HepG2 (cell line): ENCODE data around the gene PLIN5. TPM values are rescaled to one million over a fixed set of nuclear protein-coding genes. Genes with fewer than 3 reads are reported as not detected.

Source experiments
- ATF7 ChIP-seq, 2 experiments: fragments of 450-650 bp in 1 of 2; sonication (generic) in 1 of 2; formaldehyde crosslinking in 1 of 2; IDR thresholded peaks; 2 replicates each; pipeline versions ENCODE4 v1.4.0 to v1.6.1; 2016 to 2020; ENCODE audit warnings: antibody characterized with exemption in 1 of 2, mild to moderate bottlenecking in 1 of 2, missing genetic modification reagents in 1 of 2
- JUND ChIP-seq: sonication (generic); formaldehyde crosslinking; IDR thresholded peaks from 2 replicates; pipeline ENCODE4 v1.8.0; 2022; ENCODE audit warnings: mild to moderate bottlenecking, missing genetic modification reagents
- KLF13 ChIP-seq: sonication (generic); formaldehyde crosslinking; IDR thresholded peaks from 2 replicates; pipeline ENCODE4 v1.4.0; 2020; ENCODE audit warnings: mild to moderate bottlenecking, missing genetic modification reagents
- LCORL ChIP-seq, 2 experiments: fragments of 450-650 bp in 1 of 2; sonication (generic) in 1 of 2; formaldehyde crosslinking in 1 of 2; IDR thresholded peaks; 2 replicates each; pipeline versions ENCODE4 v1.5.0 to v1.6.1; 2017 to 2020; ENCODE audit warnings: antibody characterized with exemption in 1 of 2, missing genetic modification reagents in 1 of 2
- MAZ ChIP-seq, 2 experiments: sonication (generic) in 1 of 2; formaldehyde crosslinking in 1 of 2; IDR thresholded peaks; 2 replicates each; pipeline versions ENCODE4 v1.5.0 to v1.6.1; 2012 to 2020; ENCODE audit warnings: low read depth in 2 of 2, mild to moderate bottlenecking in 2 of 2, borderline replicate concordance in 1 of 2, improper control_type of control experiment in 1 of 2, low read length in 1 of 2, missing genetic modification reagents in 1 of 2, moderate library complexity in 1 of 2
- NAIF1 ChIP-seq: sonication (generic); formaldehyde crosslinking; IDR thresholded peaks from 2 replicates; pipeline ENCODE4 v1.5.0; 2020; ENCODE audit warnings: mild to moderate bottlenecking, missing genetic modification reagents, borderline replicate concordance
- NFYC ChIP-seq: IDR thresholded peaks from 2 replicates; pipeline ENCODE4 v1.6.1; 2016; ENCODE audit warnings: missing genetic modification reagents, missing compliant biosample characterization
- POLR2AphosphoS5 ChIP-seq: IDR thresholded peaks from 2 replicates; pipeline ENCODE4 v1.6.1; 2012; ENCODE audit warnings: low read depth, low read length
- SIX1 ChIP-seq: sonication (generic); formaldehyde crosslinking; IDR thresholded peaks from 2 replicates; pipeline ENCODE4 v1.4.0; 2020; ENCODE audit warnings: missing genetic modification reagents, borderline replicate concordance
- SMARCC2 ChIP-seq: fragments of 450-650 bp; IDR thresholded peaks from 2 replicates; pipeline ENCODE4 v1.6.1; 2017; ENCODE audit warnings: antibody characterized with exemption, mild to moderate bottlenecking
- SOX5 ChIP-seq: IDR thresholded peaks from 2 replicates; pipeline ENCODE4 v1.6.1; 2016; ENCODE audit warnings: borderline replicate concordance
- TAF15 ChIP-seq: fragments of 200-400 bp; formaldehyde crosslinking; IDR thresholded peaks from one replicate; pipeline ENCODE4 v1.6.1; 2018; ENCODE audit warnings: mild to moderate bottlenecking, low read depth, low read length; ENCODE audit not compliant: poor library complexity, severe bottlenecking
- ZNF292 ChIP-seq: sonication (generic); formaldehyde crosslinking; IDR thresholded peaks from 2 replicates; pipeline ENCODE4 v1.8.1; 2022; ENCODE audit warnings: mild to moderate bottlenecking, low read depth, missing genetic modification reagents, borderline replicate concordance
- ZNF501 ChIP-seq: sonication (generic); formaldehyde crosslinking; IDR thresholded peaks from 2 replicates; pipeline ENCODE4 v1.5.1; 2020; ENCODE audit warnings: mild to moderate bottlenecking, moderate library complexity, missing genetic modification reagents
- ZNF510 ChIP-seq: sonication (generic); formaldehyde crosslinking; IDR thresholded peaks from 2 replicates; pipeline ENCODE4 v1.4.0; 2020; ENCODE audit warnings: low read depth, mild to moderate bottlenecking, missing genetic modification reagents
- ZNF552 ChIP-seq: sonication (generic); formaldehyde crosslinking; IDR thresholded peaks from 2 replicates; pipeline ENCODE4 v1.9.0; 2022; ENCODE audit warnings: missing genetic modification reagents, mild to moderate bottlenecking, borderline replicate concordance
- ZNF7 ChIP-seq: IDR thresholded peaks from 2 replicates; pipeline ENCODE4 v1.6.1; 2016; ENCODE audit warnings: missing biosample characterization, missing genetic modification reagents
- ZNF703 ChIP-seq: sonication (generic); formaldehyde crosslinking; IDR thresholded peaks from 2 replicates; pipeline ENCODE4 v1.5.1; 2020; ENCODE audit warnings: missing genetic modification reagents, mild to moderate bottlenecking, moderate library complexity, borderline replicate concordance
- ZNF782 ChIP-seq: sonication (generic); formaldehyde crosslinking; IDR thresholded peaks from 2 replicates; pipeline ENCODE4 v1.4.0; 2020; ENCODE audit warnings: missing genetic modification reagents, mild to moderate bottlenecking, borderline replicate concordance
- ZNF83 ChIP-seq: sonication (generic); formaldehyde crosslinking; IDR thresholded peaks from 2 replicates; pipeline ENCODE4 v1.4.0; 2020; ENCODE audit warnings: missing genetic modification reagents, mild to moderate bottlenecking, borderline replicate concordance
- ZSCAN25 ChIP-seq: sonication (generic); formaldehyde crosslinking; IDR thresholded peaks from 2 replicates; pipeline ENCODE4 v1.8.0; 2022; ENCODE audit warnings: mild to moderate bottlenecking, missing genetic modification reagents
- polyA plus RNA-seq, 8 experiments: library from polyadenylated mRNA; depleted of rRNA in 3 of 8; stranded (reverse) in 7 of 8; unstranded in 1 of 8; fragments of >200 nt; fragmentation: Illumina TruSeq in 4 of 8; extraction: Trizol in 4 of 8; gene quantifications; 2 replicates each; pipeline versions ENCODE4 v1.2.1 to v1.2.3, GENCODE V29; 2011 to 2016; ENCODE audit warnings: low read depth in 4 of 8, missing spikeins in 1 of 8, mixed read lengths in 1 of 8; ENCODE audit not compliant: insufficient read depth in 1 of 8
- total RNA-seq, 5 experiments: library from RNA; depleted of rRNA; stranded (reverse); fragments of >200 nt; fragmentation: Illumina TruSeq; extraction: Trizol; gene quantifications; 2 replicates each; pipeline ENCODE4 v1.2.3, GENCODE V29; 2016; ENCODE audit warnings: low read depth in 1 of 5
- TF ChIP-seq, protein P1 (sequence below): sonication (generic); formaldehyde crosslinking; IDR thresholded peaks from 2 replicates; pipeline ENCODE4 v1.4.0; 2020; ENCODE audit warnings: low read depth, mild to moderate bottlenecking, missing genetic modification reagents
- TF ChIP-seq, protein P2 (sequence below): sonication (generic); IDR thresholded peaks from 2 replicates; pipeline ENCODE4 v1.6.1; 2016; ENCODE audit warnings: low read depth, borderline replicate concordance
- TF ChIP-seq, protein P3 (sequence below): sonication (generic); formaldehyde crosslinking; IDR thresholded peaks from 2 replicates; pipeline ENCODE4 v1.4.0; 2020; ENCODE audit warnings: low read depth, missing genetic modification reagents

The PLIN5 gene
- total and polyA plus RNA-seq, 2 of the 13 experiments (the other 11 are each of a cell fraction or from before 2014, with no cell fraction given), result 1.8 to 4.8 TPM

DNA sequence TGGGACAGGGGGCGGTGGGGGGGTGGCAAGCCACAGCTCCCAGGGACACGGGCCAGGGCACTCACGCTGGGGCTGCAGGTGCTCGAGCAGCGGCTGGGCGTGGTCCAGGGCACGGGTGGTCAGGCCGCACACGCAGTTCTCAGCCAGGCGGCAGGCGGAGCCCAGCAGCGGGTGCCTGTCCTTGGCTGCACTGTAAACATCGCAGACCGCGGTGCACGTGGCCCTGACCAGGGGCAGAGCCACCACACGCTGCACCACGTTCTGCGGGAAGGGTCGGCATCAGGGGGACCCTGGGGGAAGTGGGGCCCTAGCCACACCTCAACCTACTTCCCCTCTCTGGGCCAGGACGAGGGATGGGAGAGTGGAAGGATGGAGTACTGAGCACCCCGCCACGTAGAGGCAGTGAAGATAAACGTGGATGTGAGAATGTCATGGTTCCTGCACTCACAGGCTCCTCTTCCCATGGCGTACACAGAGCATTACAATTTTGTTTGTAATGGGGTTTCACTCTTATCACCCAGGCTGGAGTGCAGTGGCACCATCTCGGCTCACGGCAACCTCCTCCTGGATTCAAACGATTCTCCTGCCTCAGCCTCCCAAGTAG, 3.4 kb downstream of the PLIN5 start (continued):
- no peak for TF ChIP-seq TAF15
- TF ChIP-seq, protein P1, sequence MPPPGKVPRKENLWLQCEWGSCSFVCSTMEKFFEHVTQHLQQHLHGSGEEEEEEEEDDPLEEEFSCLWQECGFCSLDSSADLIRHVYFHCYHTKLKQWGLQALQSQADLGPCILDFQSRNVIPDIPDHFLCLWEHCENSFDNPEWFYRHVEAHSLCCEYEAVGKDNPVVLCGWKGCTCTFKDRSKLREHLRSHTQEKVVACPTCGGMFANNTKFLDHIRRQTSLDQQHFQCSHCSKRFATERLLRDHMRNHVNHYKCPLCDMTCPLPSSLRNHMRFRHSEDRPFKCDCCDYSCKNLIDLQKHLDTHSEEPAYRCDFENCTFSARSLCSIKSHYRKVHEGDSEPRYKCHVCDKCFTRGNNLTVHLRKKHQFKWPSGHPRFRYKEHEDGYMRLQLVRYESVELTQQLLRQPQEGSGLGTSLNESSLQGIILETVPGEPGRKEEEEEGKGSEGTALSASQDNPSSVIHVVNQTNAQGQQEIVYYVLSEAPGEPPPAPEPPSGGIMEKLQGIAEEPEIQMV (CRISPR knock-in tag), result no peak; the same call in 1 of the 2 replicates
- no peak for TF ChIP-seq ZNF510 (CRISPR knock-in tag)
- peak; percentile 98 for TF ChIP-seq ZNF782 (CRISPR knock-in tag)
- no peak for TF ChIP-seq KLF13 (CRISPR knock-in tag)
- no peak for TF ChIP-seq MAZ (IDR thresholded peaks at IDR 0.05; ENCODE audit: borderline replicate concordance, low read depth, low read length)
- peak; percentile 67; the same call in 1 of the 2 replicates for TF ChIP-seq MAZ (CRISPR knock-in tag; IDR thresholded peaks at IDR 0.05; ENCODE audit: low read depth)
- TF ChIP-seq NFYC (CRISPR knock-in tag), result no peak; the same call in 1 of the 2 replicates
- TF ChIP-seq ZNF7, result no peak
- TF ChIP-seq, protein P2, sequence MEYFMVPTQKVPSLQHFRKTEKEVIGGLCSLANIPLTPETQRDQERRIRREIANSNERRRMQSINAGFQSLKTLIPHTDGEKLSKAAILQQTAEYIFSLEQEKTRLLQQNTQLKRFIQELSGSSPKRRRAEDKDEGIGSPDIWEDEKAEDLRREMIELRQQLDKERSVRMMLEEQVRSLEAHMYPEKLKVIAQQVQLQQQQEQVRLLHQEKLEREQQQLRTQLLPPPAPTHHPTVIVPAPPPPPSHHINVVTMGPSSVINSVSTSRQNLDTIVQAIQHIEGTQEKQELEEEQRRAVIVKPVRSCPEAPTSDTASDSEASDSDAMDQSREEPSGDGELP, result peak; percentile 26; the same call in 1 of the 2 replicates
- TF ChIP-seq SIX1 (CRISPR knock-in tag), result no peak
- TF ChIP-seq SOX5 (CRISPR knock-in tag), result peak; percentile 54
- no peak for TF ChIP-seq ZNF83 (CRISPR knock-in tag)
- TF ChIP-seq ZNF703 (CRISPR knock-in tag), result no peak
- no peak for TF ChIP-seq ZNF501 (CRISPR knock-in tag)
- TF ChIP-seq ZNF292 (CRISPR knock-in tag), result no peak; the same call in 1 of the 2 replicates
- no peak for TF ChIP-seq ATF7 (IDR thresholded peaks at IDR 0.05)
- no peak; the same call in 1 of the 2 replicates for TF ChIP-seq ATF7 (CRISPR knock-in tag; IDR thresholded peaks at IDR 0.05)
- peak; percentile 66; the same call in 1 of the 2 replicates for TF ChIP-seq ZNF552 (CRISPR knock-in tag)
- no peak for TF ChIP-seq SMARCC2
- no peak for TF ChIP-seq JUND (CRISPR knock-in tag)
- no peak for TF ChIP-seq LCORL (IDR thresholded peaks at IDR 0.05)
- peak; percentile 65 for TF ChIP-seq LCORL (CRISPR knock-in tag; IDR thresholded peaks at IDR 0.05)
- TF ChIP-seq POLR2AphosphoS5, result no peak
- peak; percentile 43; the same call in 1 of the 2 replicates for TF ChIP-seq ZSCAN25 (CRISPR knock-in tag)
- TF ChIP-seq, protein P3, sequence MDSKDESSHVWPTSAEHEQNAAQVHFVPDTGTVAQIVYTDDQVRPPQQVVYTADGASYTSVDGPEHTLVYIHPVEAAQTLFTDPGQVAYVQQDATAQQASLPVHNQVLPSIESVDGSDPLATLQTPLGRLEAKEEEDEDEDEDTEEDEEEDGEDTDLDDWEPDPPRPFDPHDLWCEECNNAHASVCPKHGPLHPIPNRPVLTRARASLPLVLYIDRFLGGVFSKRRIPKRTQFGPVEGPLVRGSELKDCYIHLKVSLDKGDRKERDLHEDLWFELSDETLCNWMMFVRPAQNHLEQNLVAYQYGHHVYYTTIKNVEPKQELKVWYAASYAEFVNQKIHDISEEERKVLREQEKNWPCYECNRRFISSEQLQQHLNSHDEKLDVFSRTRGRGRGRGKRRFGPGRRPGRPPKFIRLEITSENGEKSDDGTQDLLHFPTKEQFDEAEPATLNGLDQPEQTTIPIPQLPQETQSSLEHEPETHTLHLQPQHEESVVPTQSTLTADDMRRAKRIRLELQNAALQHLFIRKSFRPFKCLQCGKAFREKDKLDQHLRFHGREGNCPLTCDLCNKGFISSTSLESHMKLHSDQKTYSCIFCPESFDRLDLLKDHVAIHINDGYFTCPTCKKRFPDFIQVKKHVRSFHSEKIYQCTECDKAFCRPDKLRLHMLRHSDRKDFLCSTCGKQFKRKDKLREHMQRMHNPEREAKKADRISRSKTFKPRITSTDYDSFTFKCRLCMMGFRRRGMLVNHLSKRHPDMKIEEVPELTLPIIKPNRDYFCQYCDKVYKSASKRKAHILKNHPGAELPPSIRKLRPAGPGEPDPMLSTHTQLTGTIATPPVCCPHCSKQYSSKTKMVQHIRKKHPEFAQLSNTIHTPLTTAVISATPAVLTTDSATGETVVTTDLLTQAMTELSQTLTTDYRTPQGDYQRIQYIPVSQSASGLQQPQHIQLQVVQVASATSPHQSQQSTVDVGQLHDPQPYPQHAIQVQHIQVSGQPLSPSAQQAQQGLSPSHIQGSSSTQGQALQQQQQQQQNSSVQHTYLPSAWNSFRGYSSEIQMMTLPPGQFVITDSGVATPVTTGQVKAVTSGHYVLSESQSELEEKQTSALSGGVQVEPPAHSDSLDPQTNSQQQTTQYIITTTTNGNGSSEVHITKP (CRISPR knock-in tag), result no peak
- no peak for TF ChIP-seq NAIF1 (CRISPR knock-in tag)
